Left renal cortex interstitium (tissue), 4 donors: ENCODE measurements around the gene GSTT2B. TPM values are rescaled to one million over a fixed set of nuclear protein-coding genes. Genes with fewer than 3 reads are reported as not detected.
"Not testable (repeated sequence)": the region's sequence is repeated elsewhere in the genome, so short reads cannot be mapped to it uniquely, and the experiment has no call there.

Experiments used
- DNase-seq, 4 donors: peaks; one replicate each; pipeline ENCODE4 v3.0.0-alpha.2; 2013; ENCODE audit warnings: low read depth in 4 of 4, low spot score in 2 of 4, missing footprints in 1 of 4
- polyA plus RNA-seq, 4 donors: library from polyadenylated mRNA; unstranded; fragments of 120-200 nt; gene quantifications; one replicate each; pipeline ENCODE4 v1.2.1, GENCODE V29; 2013; ENCODE audit not compliant: insufficient read length in 4 of 4

Gene GSTT2B
- polyA plus RNA-seq, 4 donors = 4.3 to 26.5 (median 15.3) TPM

- DNase-seq = not testable (repeated sequence)
Observed at GRCh38 chr22:23986089-23986488, 25.1 kb upstream of the GSTT2B start.

- DNase-seq = peak in 1 of 4 donors; percentile 28
Observed at GRCh38 chr22:23984430-23984829, 23.4 kb upstream of the GSTT2B start.

- not testable (repeated sequence) for DNase-seq
Observed at GRCh38 chr22:23980567-23980966, 19.6 kb upstream of the GSTT2B start.

GRCh38 chr22:23979557-23980240, 18.7 kb upstream of the GSTT2B start, which contains the start of gene GSTT2:
TSS of gene GSTT2 (plus strand) at chr22:23980134.
- DNase-seq = not testable (repeated sequence)

GRCh38 chr22:23977304-23977703, 16.3 kb upstream of the GSTT2B start:
- not testable (repeated sequence) for DNase-seq

- DNase-seq = not testable (repeated sequence)
Observed at GRCh38 chr22:23974836-23975352, 13.9 kb upstream of the GSTT2B start.

- DNase-seq = not testable (repeated sequence)
Observed at GRCh38 chr22:23974345-23974744, 13.3 kb upstream of the GSTT2B start, which contains the start of gene DDT. TSS of gene DDT (minus strand) at chr22:23974441. CDS start at chr22:23974414, 27 bp downstream.

GRCh38 chr22:23971927-23972326, 10.9 kb upstream of the GSTT2B start:
- DNase-seq = not testable (repeated sequence)

GRCh38 chr22:23970816-23971486, 10.0 kb upstream of the GSTT2B start:
- DNase-seq = no peak

- DNase-seq = no peak
Observed at GRCh38 chr22:23970201-23970641, 9.2 kb upstream of the GSTT2B start.

- no peak for DNase-seq
Observed at GRCh38 chr22:23969071-23969470, 8.1 kb upstream of the GSTT2B start.

GRCh38 chr22:23966568-23966967, 5.6 kb upstream of the GSTT2B start, which contains the start of gene DDTL:
TSS of gene DDTL (plus strand) at chr22:23966888. CDS start at chr22:23966915, 27 bp downstream.
- DNase-seq = not testable (repeated sequence)

GRCh38 chr22:23966094-23966493, 5.1 kb upstream of the GSTT2B start:
- not testable (repeated sequence) for DNase-seq

GRCh38 chr22:23956301-23956900, 4.6 kb downstream of the GSTT2B start:
- DNase-seq = peak; percentile 36 to 48 (median 40)

GRCh38 chr22:23955886-23956285, 5.1 kb downstream of the GSTT2B start:
- DNase-seq = not testable (repeated sequence)

- DNase-seq = not testable (repeated sequence)
Observed at GRCh38 chr22:23954991-23955305, 6.0 kb downstream of the GSTT2B start.

GRCh38 chr22:23954193-23954990, 6.6 kb downstream of the GSTT2B start:
- DNase-seq = not testable (repeated sequence)

- not testable (repeated sequence) for DNase-seq
Observed at GRCh38 chr22:23953485-23953884, 7.5 kb downstream of the GSTT2B start.

GRCh38 chr22:23952794-23953405, 8.1 kb downstream of the GSTT2B start:
- not testable (repeated sequence) for DNase-seq

- not testable (repeated sequence) for DNase-seq
Observed at GRCh38 chr22:23951383-23951782, 9.6 kb downstream of the GSTT2B start.
